Stimulated activated naive CD4-positive, alpha-beta T cell treated with Interleukin-2 at 50 U/mL for 16 hours (primary cell): ENCODE data around the gene MYO16.

Source experiments
- DNase-seq: peaks from one replicate; lab custom pipeline; 2025; lab: John Stamatoyannopoulos, UW

The MYO16 gene

DNA sequence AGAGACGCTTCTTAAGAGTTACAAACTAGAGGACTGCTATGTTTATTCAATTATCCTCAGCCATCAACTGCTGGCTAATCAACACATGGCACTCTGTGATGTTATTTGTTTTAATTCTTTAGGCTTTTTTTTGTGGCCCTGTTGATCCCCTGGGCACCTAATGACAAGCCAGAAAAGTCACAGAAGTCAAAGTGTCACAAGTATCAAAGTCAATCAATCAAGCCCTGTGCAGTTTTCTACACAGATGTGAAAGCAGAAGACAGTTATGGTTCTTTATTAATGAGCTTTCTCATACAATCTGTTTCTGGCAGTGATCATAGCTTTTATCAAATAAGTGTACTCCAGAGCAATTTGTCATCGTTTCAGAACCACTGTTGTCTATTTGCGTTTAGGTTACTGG, 34.3 kb downstream of the MYO16 start:
- no peak for DNase-seq

DNA sequence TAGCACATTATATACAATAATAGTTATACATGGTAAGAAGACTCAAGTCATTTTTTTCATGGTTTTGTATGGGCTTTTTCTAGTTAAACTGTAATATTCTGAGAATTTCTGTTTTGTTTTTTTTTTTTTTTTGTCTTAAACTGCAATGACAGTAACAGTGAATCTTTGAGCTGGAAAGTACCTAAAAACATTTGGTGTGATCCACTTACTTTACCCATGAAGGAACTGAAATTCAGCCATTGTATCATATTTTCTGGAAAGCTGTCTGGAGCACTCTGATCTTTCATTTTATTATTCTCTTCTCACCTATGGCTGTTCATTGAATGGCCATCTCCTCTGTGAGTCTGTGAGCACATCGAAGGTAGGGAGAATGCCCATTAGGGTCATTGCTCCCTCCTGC, 37.8 kb downstream of the MYO16 start:
- no peak for DNase-seq

DNA sequence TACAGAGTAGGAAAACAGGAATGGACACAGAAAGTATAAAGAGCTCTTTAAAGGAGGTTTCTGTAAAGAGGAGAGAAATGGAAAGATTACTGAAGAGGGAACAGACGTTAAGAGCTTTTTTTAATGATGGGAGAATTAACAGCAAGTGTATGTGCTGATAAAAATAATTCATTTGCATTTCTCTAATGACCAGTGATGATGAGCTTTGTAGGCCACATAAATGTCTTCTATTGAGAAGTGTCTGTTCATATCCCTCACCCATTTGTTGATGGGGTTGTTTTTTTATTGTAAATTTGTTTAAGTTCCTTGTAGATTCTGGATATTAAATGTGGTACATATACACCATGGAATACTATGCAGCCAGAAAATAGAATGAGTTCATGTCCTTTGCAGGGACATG, 40.0 kb downstream of the MYO16 start:
- DNase-seq = no peak

DNA sequence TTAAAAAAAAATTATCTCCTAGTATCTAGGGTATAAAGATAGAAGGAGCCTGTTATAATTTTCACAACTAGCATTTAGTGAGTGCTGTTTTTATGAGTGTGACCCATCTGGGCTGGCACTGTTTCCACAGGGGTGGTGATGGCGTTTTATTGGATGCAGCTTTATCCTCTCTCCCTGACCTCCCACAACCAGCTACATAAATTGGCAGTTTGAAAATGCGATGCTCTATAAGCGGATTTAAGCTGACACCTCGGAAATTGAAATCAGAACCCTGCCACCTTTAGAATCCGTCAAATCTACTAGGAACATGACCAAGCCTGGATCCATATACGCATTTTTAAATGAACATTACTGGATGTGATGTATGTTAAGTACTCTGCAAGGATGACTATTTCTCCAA, 44.9 kb downstream of the MYO16 start:
- DNase-seq = no peak

DNA sequence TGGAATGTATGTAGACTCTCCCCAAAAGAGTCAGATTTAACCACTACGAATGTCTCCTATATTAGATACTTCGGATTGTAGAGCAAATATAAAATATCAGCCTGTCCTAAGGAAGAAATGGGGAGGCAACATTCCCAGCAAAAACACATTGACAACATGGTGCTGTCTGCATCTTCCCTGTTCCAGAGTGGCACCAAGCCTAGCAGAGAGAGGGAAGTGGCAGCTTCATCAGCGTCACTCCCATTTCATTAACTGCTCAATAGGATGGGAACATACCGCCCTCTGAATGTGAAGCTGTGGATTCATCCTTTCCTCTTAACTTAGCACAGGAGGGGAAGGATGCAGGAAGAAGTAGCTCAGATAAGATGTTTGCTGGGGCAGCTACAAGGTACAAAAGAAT, 45.4 kb downstream of the MYO16 start:
- DNase-seq = no peak

DNA sequence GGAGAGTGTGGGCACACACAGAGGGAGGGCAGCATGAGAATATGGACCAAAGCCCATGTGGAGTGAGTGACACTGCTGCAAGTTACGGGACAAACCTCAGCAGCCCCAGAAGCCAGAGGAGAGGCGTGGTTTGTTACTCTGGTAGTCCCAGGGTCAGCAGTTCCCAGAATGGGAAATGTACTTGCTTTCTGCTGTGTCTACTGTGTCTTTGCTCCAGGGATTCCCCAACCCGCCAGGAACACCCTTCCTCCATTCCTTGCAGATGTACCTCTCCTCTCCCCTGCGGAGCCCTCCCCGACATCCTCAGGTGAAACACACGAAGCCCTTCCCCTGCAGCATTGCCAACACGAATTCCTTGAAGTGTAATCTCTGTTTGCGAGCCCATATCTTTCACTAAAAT, 47.2 kb downstream of the MYO16 start:
- no peak for DNase-seq

DNA sequence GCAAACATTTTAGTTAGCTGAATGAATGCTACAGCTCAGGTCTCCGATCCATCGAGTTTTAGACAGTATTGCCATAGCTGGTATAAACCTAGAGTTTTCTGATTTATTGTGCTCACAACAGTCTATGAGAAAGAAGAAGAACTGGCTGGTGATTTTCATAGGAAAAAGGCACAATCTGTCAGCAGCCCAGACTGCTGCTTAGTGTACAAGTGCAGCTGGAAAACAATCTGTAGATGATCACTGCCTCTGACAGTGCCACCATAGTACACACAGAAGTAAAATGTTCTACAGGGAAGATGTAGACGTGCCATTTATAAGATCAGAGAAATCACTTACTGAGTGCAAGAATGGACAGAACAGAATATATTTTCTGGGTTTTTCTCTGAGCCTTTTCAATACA, 48.4 kb downstream of the MYO16 start:
- DNase-seq = no peak

DNA sequence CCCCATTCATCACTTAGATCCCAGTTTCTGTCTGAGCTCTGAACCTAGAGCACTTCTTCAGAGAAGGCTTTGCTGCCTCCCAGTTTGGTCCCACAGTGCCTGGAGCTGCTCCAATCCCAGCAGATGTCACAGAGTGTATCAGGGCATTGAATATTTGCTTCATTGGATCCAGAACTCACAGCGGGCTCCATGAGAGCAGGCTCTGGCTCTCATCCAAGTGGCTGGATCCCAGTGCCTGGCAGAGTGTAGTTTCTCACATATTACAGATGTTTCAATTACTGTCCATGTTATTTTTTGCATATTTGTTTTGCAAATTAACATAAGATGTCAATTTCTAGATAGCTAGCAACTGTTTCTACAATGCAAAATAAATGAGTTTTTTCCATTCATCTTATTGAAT, 50.6 kb downstream of the MYO16 start:
- no peak for DNase-seq

DNA sequence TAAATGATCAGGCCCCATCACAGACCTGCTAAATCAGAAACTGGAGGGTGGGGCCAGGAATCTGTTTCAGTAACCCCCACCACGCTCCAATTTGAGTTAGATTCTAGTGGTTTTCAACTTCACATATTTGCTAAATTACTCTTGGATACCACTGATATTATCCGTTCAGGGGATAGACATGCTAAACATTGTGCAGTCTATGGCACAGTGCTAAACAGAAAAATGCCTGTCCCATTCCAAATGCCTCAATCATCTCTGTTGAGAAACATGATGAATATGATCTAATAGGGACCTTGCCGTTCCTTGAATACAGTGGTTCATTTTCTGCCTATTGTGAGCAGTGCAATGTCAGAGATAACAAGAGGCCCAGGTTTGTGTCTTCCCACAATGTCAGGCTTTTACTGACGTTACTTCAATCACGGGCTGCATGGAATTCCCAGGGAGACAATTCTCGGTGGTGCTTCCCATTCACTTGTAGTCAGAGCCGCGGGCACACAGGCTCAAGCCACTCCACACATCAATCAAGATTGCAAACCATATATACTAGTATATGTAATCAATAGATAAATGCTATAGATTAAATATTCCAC, 52.7 kb downstream of the MYO16 start:
- DNase-seq = no peak

DNA sequence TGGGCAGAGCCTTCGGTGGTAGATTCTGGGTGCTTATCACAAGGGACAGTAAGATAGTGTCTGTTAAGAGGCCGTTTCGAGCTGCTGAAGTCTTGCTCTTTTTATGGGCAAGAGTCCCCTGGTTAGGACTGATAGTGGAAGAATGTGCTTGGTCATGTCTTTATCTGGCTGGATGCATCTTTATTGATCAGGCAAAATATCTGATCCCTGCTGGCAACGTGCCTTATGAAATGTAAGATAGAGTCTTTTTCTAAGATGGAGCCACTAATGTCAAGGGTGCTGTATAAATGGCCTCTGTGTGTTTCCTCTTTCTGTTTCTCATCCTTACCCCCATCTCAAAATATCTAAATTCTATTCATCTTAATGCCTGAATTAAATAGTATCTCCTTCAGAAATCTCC, 53.3 kb downstream of the MYO16 start:
- no peak for DNase-seq

DNA sequence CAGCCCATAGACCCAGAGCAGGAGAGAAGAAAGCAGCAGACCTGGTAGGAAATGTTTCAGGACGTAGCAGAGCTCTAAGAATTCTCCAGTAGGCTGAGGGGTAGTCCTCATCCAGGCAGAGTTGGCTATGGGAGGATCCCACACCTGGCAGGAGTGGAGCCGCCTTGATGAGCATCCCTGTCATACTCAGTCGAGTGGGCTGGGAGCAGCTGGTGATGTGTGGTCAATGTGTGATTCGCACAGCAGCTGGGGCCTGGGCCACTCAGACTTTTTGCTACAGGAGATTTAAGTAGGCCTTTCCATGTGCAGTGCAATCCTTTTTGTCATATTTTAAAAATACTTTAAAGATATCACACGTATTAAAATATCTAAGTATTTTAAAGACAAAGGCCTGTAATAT, 56.6 kb downstream of the MYO16 start:
- DNase-seq = no peak

DNA sequence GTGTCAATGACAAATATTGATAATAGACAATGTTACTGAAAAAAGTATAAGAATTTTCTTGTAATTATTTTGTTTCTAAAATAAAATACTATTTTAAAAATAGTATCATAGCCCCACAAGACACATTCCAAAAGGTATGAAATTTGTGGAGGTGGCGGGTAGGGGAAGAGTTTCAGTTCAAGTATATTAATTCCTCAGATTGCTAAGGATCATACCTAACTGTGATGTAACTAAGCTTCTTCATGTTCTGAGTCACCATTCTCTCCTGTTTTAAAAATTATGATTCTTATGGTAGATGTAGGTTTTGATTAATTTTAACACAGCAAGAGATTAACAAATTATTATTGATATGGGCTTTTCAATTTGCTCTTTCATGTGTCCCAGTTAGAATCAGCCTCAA, 61.3 kb downstream of the MYO16 start:
- DNase-seq = no peak

DNA sequence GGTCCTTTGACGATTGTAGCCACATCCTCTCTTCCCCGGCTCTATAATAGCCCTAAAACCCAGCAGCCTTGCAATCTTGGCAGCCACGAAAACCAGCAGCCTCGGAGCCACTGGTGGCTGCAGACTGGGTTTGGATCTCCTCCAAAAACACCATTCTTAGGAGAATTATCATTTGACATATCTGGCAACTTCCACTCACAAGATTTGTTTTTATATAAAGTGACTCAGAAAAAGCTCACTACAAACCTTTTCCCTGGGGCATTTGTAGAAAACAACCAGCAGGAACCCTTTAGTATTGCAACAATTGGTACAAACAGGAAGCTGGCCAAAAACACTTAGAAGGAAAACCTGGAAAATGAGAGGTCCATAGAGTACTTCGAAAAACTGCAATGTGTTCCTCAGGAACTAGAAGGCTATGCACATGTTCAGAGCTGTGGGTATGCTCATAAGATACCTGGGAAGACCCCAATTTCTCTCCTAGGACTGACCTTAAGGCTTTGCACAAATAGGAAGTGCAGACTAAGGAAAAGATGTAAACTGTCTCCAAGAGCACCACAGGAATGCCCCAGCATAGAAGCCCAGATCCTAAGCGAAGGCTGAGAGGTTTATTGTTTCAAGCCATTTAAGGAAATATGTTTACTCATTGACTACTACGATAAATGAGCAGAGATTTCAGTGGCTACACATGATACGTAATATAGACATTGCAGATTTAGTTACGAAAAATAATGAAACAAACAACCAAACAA, 71.2 kb downstream of the MYO16 start:
- DNase-seq = no peak

DNA sequence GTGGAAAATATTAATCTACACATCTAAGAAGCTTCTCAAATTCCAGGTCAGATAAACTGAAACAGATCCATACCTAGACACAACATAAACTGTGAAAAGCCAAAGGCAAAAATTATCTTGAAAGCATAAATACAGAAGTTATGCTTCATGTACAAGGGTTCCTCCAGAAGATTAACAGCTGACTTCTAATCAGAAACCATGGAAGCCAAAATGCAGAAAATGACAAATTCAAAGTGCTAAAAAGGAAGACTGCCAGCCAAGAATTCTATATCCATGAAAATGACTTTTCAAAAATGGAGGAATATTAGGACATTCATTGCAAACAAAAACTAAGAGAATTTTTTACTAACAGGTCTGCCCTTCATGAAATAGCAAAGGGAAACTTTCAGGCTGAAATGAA, 72.8 kb downstream of the MYO16 start:
- DNase-seq = no peak

DNA sequence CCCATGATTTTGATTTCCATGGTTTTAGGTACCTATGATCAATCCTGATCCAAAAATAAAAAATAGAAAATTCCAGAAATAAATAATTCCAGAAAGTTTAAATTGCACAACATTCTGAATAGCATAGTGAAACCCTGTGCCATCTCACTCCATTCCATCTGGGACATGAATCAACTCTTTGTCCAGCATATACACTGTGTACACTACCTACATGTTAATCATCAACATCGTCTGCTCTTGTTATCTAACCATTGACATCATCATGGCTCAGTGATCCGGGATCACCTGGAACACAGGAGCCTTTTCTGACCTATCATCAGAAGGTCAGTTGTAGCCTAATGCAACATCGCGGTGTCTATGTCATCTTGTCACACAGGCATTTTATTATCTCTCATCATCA, 75.6 kb downstream of the MYO16 start:
- DNase-seq = no peak

DNA sequence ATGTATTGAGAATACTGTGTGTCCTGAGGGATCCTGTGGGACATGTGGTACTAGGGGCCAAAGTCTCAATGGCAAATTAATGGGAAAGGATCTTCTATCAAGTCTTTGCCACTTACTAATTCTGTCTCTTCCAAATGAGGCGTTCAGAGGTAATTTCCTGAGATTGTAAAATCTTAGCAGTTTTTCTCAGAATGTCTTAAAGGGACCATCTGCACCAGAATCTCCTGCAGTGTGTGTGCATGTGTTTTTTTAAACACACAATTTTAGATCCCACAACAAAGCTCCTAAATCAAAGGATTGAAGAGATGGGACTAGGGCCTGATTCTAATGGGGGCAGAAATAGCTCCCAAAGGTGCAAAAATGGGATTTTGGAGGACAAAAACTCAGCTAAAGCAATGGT, 78.2 kb downstream of the MYO16 start:
- no peak for DNase-seq

DNA sequence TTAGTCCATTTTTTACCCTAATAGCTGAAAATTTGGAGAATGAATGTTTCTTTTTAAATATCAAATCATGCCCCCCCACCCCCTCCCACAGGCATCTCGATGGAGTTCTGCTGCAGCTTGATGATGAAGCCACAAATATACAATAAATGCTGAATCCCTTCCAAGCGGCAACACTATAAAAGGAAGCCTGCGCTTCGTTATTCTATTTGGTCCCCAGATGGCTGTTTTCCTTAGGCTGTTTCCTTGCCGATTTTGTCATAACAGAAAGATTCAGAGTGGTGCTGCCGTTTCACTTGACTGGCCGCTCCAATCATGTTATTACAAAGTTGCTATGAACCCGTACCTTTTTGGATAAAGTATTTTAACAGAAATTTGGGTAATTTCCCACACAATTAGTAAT, 79.5 kb downstream of the MYO16 start:
- DNase-seq = no peak

DNA sequence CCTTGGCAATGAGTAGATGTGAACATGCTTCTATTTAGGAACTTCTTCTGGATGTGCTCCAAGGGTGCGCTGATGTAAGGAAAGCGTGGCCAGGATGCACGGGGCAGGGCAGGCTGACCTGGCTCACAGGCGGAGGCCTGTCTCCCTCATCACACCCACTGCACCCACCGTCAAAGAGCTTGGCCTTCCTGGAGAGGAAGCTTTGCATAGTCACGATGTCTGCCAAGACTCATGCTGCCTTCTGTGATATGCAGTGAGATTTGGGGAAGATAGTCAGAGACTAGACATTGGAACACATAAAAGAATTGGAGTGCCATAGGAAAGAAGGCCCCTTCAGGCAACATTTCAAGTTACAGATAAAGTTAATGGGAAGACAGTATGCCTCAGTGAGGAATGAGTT, 82.0 kb downstream of the MYO16 start:
- DNase-seq = no peak

DNA sequence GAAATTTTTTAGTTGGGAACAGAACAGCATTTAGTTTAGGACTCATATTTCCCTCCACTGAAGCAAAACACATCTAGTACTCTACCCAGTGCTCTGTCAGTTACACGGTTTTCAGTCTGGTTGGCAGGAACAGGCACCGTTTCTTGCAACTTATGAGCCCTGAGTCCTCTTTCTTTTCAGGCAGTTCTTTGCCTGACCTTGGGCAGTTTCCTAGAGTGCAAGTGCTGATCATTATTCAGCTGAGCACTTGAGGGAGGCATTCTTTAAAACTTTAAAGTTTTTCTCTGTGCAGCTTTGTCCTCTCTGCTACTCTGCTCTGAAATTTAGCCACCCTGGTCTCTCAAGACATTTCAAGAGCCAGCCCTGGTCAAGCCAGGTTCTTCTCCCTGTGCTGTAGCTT, 96.1 kb downstream of the MYO16 start:
- DNase-seq = no peak

DNA sequence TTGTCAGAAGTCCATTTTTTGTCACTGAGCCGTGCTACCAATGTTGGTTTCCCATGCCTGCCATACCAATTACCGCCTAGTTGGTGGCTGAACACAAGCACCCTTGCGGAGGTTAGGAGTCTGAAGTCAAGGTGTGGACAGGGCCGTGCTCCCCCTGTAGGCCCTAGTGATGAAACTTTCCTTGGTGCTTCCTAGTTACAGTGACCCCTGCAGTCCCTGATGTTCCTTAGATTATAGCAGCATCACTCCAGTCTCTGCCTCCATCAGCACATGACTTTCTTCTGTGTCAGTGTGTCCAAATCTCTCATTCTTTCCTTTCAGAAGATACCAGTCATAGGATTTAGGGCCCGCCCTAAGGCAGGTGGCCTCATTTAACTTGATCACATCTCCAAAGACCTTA, 99.0 kb downstream of the MYO16 start:
- DNase-seq = no peak

DNA sequence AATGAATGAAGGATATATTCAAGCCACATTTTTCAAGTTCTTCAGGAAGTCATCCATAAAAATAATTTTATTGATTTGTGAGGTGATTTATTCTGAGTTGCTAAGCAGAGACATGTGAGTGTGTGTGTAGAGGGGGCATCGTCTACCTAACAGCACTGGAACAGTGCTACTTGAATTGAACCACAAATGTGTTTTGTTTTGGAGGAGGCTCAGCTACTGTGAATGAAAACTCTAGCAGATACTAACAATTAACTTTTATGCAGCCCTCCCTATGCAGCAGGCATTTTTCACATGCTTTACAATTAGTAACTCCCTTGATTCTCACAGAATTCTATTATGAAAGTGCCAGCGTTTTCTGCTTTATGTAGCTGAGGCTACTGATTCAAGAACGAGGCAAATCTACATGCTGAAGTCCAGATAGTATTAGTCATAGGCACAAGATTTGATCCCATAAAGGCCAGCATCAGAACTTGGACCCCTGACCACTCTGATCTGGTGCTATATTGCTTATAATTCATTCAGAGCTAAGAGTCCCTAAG, 103.7 kb downstream of the MYO16 start:
- DNase-seq = no peak

DNA sequence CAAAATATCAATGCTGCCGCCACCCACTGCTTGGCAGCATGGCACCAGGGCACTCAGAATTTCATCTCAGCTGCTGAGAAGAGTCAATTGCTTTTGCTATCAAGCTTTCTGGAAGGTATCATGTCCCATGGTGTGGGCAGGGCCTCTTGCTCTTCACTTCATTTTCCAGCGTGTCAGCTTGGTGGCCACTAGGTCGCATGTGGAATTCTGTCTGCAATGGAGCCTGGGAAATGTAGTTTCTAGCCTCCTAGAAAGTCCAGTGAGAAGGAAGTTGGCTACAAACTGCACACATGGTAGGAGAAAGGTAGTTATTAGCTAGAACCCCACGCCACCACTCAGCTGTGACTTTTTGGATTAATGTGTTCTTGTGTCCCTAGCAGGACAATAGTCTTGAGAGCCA, 105.3 kb downstream of the MYO16 start:
- no peak for DNase-seq

DNA sequence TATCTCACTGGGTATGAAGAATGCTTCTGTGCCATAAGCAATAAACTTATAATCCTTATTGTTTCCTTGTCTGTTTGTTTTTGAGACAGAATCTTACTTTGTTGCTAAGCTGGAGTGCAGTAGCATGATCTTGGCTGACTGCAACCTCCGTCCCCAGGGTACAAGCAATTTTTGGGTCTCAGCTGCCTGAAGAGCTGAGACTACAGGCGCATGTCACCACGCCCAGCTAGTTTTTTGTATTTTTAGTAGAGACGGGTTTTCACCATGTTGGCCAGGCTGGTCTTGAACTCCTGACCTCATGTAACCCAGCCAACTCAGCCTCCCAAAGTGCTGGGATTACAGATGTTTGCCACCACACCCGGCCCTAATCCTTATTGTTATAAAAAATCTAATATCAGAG, 112.5 kb downstream of the MYO16 start:
- DNase-seq = no peak
